GM21528 (cell line): Measurements from ENCODE around the gene IKZF1.
A peak's percentile ranks its signal among the peaks of the same experiment; 100 is the strongest.

Source experiments
- ATAC-seq: cut with Tn5 transposase; IDR thresholded peaks from one replicate; pipeline ENCODE4 v1.9.1; 2021; ENCODE audit warnings: mild to moderate bottlenecking, moderate library complexity; ENCODE audit not compliant: unreplicated experiment, low FRiP score

IKZF1 gene

DNA sequence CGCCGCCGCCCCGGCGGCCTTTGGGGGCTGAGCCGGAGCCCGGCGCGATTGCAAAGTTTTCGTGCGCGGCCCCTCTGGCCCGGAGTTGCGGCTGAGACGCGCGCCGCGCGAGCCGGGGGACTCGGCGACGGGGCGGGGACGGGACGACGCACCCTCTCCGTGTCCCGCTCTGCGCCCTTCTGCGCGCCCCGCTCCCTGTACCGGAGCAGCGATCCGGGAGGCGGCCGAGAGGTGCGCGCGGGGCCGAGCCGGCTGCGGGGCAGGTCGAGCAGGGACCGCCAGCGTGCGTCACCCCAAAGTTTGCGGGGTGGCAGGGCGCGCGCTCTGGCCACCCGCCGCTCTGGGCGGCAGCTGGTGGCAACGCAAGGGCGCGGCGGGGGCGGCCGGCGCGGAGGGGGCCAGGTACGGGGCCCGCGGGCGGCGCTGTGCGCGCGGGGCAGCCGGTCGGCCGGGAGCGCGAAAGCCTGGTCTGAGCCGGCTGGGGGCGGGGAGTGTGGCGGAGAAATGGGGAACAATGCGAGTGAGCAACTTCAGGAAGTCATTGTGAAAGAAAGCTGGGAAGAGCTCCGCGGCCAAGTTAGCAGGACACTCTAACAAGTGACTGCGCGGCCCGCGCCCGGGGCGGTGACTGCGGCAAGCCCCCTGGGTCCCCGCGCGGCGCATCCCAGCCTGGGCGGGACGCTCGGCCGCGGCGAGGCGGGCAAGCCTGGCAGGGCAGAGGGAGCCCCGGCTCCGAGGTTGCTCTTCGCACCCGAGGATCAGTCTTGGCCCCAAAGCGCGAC is at the start of gene IKZF1:
TSS of gene IKZF1 (plus strand) at position 588 of the 782 bp plus-strand sequence. CDS start 14,346 bp downstream, outside the sequence.
- ATAC-seq = peak; percentile 42

DNA sequence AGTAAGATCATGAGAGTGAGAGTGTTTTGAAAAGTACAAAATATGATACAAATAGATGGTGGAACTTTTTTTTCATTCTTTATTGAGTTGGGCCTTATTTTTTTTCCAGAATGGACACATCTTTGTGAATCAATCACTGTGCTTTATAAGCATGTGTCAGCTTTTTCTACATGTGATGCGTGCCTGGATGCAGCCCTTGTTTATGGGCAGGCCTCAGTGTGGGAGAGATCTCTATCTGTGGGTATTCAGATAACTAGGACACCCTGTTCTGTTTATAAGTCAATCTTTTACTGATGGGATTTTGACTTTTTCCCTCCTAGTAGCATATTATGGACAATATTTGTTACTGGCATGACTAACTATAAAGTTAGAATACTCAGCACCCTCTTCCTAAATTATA is 42.9 kb upstream of the IKZF1 start:
- no peak for ATAC-seq

DNA sequence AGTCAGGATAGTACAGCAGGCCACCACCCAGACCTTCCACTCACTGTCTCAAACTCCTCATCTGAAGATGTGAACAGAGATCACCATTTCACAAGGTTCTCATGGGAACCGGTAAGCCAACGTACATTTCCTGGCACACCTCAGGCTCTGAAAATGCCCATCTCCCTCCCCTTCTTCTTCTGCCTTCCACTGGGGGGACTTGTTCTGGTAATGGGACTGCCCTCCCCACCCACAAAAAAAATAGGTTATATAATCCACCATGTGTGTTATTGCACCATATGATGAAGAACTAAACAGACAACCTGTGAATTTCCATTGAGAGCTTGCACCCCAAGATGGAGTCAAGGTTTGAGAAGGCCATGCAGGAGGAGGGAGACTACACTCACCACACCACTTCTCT is 42.1 kb upstream of the IKZF1 start:
- ATAC-seq = no peak

DNA sequence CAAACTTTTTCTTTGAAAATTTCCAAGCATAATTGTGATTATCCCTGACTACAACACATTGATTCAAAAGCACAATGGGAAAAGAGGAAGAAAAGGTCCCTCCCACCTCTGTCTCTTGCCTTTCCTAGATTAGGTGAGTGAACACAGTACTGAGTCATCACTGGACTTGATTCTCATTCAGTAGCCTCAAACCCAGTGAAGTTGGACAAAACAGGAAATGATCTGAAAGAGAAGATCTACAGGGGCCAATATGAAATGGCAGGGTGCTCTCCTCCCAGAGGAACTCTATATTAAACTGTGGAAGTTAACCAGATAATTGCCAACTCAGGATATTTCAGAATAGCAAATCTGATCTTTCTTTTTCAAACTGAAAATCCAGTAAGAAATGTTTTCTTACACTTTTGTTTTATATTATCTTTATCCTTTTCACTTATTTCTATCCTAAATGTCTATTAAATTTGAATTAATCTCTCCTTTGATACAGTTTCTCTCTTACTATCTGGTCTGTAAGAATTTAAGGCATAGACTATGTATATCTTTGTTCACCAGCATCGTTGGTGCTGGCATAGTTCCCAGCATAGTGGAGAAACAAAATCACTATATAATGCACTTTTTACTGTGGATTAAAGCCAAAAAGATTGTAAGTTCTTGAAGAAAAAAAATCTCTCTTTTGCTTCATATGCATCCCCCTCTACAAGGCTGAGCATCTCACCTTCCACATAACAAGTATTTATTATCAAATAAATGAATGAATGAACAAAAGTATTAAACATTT is 41.4 kb upstream of the IKZF1 start:
- ATAC-seq = peak; percentile 53

DNA sequence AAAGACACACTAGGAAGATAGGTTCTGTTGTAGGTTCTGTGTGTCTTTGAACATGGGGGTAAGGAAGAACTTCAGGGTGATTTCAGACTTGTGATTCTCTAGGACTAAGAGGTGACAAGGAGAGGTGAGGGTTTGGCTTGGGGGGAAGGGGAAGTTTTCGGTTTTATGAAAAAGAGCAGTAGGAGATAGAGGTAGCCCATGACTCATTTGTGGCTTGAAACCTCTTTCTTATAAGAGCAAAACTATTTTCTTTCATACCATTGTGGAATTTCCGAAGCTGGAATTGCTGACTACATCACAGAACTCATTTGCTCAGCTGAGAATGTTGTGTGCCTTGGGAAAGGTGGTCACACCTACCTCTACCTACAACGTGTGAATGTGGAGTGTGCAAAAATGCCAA is 39.6 kb upstream of the IKZF1 start:
- no peak for ATAC-seq

DNA sequence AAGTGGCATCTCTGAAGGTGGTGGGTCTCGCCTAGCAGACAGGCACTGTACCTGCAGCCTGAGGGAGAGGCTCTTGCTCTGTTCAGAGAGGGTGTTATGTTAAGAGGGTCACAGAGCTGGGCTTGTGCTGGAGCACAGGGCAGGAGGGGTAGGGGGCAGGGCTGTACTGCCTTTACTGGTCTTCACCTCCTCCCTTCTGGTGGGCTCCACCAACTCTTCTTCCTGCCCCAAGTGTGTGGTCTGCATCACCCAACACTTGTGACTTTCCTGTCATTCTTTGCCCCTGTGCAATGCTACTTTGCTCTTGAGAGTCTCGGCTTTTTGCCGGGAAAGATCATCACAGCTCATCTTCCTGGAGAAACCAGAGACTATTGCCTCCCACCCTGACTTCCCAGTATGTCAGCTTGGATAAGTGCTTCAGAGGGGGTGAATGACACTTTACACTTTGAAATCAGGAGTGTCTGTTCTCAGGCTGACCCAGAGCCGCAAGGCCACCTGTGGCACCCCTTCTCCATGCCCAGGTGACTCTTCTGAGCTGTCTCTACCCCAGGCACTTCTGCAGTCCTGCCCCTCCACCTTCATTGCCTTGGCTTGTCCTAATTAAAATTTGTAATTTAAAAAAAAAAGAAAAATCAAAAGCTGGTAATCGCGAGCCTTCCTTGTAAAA is 38.4 kb upstream of the IKZF1 start:
- no peak for ATAC-seq

DNA sequence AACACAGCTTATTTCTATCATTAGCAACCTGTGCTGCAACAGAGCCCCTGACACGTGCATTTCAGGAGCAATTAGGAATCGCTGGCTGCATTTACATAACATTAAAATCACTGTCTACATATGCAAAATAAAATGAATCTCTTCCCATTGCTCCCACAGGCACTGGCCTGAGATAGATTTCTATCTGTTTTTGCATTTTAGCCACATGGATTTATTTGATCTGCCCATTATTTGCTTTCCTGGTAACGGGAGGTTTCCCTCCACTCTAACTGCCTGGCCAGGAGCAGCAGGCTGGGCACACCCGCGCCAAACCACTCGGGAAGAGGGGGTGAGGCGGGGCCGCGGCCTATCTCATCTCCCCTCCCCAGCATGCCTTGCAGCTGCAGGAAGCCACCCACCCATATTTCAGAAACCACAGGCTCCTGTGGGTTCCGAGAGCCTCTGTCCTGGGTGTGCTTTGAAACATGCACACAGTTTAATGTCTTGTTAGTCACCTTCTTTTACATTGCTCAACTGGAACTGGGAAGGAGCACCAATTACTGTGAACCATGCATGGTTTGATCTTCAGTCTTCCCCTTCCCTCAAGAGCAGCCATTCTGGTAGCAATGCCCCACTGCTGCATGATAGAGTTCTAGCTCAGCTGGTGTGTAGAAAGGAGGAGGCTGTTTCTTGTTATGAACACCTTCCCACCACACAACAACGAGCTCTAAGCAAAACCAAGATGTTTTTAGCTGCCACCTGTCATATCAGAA is 37.7 kb upstream of the IKZF1 start:
- ATAC-seq = peak; percentile 57

DNA sequence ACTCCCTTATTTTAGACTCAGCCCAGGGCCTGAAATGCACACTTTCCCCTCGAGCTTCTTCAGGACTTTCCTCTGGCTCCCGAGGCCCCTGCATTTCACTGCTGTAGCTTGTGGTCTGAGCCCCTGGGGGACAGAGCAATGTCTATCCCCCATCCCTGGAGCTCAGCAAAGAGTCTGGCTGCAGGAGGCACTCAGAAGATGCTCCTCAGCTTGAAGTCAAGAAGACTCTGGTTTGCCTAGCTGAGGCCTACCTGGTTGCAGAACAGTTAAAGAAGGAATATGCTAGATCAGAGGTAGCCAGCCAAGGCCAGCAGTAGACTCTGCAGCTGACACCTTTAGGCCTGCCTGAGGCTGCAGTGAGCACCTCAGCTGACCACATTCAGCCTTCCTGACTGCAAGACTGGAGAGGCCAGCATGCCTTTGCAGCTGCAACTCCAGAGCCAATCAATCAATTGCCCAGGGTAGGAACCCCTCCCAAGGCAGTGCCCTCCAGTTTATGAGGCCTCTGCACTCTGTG is 36.9 kb upstream of the IKZF1 start:
- ATAC-seq = no peak

DNA sequence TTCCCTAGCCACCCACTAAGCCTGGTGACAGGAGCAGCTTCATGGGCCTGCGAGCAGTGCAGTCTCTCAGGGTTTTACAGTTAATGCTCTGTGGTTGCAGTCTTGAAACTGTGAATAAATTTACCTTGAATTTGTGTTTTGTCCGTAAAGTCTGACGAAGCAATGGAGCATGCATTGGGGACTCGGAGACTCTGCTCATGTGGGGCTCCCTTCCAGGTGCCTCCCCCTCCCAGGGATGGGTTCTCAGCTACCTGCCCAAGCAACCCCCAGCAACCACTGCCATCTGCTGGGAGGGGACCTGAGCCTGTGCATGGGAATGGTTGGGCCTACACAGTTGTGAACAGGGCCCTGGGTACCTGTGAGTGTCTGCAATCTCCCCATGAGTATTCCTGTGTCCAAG is 36.3 kb upstream of the IKZF1 start:
- no peak for ATAC-seq

DNA sequence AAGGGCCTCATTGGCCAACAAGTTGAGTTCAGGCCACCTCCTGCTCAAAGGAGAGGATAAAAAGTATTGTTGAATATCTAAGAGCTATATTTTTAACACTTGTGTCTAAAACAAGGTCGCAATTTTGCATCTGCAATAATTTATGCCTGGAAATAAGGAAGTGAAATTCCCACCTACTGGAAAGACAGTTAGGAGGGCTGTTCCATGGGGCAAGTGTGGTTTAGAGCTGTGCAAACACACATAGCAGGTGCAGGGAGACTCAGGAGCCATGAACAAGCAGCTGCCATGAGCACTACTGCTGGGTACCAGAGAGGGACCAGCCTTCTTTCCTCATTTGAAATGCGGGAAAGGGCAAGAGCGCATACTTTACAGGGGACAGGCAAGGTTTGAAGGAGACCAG is 35.5 kb upstream of the IKZF1 start:
- ATAC-seq = no peak

DNA sequence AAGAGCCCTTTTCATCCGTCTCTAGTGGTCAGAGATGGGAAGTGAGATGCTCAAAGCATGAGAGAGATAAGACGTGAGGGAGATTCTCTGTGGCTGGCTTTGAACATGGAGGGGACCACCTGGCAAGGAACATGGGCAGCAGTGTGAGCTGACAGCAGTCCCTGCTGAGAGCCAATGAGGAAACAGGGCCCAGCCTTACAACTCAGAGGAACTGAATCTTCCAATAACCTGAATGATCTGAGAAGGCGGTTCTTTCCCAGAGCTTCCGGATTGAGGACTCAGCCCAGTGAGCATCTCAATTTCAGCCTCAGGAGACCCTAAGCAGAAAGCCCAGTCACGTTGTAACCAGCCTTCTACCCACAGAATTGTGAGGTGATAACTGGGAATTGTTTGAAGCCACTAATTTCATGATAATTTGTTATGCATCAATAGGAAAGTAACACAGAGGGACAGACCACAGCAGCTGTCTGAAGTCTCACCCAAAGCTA is 33.9 kb upstream of the IKZF1 start:
- no peak for ATAC-seq

DNA sequence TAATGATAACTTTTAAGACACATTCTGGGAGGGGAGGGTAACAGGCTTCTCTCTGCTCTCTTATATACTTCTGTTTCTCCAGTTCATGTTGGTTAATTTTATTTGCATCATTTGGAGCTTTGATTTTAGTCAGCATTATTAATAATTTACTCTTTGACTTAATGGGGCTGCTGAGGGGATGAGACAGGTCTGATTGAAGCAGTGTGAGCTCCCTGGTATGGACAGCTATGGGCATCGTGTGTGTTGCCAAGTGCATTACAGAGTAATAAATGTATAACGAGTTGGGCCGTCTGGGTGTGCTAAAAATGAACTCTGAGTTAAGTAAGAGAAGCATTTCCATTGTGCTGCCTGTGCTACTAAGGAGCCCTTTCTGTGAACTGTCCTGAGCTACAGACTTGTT is 31.7 kb upstream of the IKZF1 start:
- ATAC-seq = no peak

DNA sequence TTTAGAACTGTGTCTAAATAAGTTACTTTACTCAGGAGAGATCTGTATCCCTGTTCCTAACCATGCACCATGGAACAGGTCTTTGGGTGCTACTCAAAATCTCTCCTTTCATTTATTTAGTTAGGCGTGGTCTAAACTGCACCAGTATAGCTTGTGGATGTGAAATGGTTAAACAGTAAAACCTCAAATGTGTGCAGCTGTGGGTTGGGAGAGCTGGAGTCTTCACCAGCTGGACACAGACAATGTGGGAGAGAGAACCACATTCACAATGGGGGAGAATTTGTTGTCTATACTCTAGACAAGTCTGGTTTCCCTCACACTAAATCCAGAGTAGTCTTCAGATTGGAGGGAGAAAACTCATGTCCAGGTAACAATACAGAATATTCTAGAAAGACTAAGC is 31.2 kb upstream of the IKZF1 start:
- no peak for ATAC-seq

DNA sequence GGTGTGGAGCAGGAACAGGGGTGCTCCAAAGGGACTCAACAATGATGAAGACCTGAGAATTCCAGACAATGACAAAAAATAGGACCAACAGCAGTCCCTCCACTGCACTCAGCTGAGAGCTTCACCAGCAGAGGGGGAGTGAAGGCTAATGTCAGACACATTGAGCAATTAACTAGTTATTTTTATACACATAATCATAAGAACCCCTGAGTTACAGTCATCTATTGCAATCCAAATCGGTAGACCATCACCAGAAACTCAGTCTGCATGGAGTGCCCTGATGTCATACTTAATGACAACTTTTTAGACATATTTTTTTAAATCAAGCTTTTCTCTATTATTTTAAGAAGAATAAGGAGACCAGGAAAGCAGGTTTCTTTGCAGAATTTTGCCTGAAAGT is 30.6 kb upstream of the IKZF1 start:
- no peak for ATAC-seq

DNA sequence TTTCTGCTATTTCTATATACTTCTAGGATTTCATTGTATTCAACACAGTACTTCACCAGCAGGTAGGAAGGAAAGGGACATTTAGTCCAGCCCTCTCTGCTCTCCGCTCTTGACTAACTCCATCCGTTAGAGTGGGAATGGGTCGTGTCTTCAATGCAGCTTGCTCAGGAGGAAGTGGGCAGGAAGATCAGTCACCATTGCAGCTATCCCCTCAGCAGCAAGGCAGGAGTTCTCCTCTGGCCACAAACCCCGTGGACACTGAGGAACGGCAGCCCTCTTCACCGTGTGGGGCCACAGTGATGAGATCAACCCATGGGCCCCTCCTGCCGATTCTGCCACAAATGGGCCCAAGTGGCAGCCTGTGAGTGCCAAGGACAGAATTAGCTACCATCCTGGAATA is 30.2 kb upstream of the IKZF1 start:
- no peak for ATAC-seq

DNA sequence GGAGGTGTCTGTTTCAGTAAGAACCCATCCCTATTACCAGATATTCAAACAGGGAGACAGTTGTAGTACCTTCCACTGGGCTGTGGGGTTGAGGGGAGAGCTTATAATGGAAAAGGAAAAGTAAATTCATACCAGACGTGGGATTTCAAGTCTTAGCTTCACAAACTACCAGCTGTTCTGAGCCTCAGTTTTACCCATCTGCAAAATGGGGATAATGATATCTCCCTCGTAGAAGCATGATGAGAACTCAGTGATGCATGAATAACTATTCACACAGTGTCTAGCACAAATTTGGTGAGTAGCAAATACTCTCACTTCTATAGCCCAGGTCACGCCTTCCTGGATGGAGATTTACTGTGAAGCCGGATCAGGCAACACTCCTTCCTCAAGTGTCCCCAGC is 29.1 kb upstream of the IKZF1 start:
- no peak for ATAC-seq

DNA sequence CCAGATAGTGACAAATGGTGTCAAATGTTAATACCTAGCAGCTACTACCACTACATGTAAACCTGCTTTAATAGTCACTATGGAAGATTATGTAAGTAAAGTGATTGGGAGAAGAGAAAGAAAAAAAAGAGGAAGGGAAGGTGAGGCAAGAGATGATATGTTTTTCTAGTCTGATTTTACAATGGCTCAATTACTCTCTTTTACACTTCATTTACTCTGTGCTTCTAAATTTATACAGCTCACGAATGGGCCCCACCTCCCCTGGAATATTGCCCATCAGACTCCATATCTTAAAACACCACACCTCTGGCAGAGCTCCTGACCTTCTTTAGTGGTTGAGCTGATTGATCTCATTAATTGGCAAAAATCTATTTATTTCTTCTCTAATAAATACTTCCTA is 28.0 kb upstream of the IKZF1 start:
- no peak for ATAC-seq

DNA sequence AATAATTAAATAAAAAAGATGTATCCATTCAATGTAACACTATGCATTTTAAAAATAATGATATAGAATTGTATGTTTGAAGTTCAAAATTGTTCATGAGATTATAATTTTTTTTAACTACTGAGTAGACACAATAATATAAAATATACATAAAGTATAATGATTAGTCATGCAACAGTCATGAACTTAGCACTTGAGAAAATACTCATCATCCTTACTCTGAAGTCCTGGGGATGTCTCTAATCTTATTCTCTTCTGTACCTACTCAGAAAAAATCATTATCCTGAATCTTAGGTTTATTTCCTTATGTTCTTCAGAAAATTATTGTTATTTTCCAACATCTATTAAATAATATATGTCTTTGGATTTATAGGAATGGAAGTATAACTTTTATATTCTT is 26.4 kb upstream of the IKZF1 start:
- no peak for ATAC-seq

DNA sequence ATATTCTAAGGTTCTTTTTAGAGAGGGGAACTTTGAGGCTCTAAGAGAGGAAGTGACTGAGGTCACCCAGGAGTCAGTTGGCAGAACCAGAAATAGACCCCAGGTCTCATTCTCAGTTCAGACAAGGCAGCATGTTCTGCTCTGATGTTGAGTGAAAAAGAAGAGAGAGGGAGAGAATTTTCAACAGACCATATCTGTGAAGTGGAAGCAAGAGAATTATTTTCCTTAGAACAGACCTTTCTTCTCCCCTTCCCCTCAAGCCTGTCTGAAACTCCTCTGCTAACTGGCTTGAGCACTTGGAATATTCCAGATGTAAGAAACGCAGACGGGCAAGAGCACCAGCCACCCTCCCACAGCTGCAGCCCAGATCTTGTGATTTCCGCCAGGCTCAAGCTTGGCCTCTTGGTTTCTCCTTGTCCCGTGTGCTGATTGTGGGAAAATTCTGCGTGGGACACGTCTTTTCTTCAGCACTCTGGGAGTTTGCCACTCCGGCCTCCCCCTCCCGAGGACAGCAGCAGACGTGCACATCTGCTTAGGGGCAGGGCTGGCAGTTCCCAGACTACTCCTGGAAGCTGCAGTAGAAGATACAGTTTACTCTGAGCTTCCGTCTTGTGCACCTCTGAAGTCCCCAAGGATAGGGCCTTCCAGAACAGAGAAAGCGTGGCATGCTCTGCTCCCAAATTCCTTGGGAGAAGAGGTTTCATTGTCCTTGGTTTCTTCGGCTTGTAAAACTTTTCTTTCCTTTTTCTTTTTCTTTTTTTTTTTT is 22.7 kb upstream of the IKZF1 start:
- ATAC-seq = peak; percentile 95
